ENCODE measurements around the gene C19orf73.
A peak's percentile ranks its signal among the peaks of the same experiment; 100 is the strongest.

C19orf73 gene

GRCh38 chr19:49101160-49101559 lies 17.8 kb downstream of the C19orf73 start:
- DNase-seq (ENCODE audit: low spot score), result no peak

- DNase-seq (ENCODE audit: low spot score), result no peak
These were observed 20.1 kb downstream of the C19orf73 start for GRCh38 chr19:49098795-49099194.

GRCh38 chr19:49097453-49098288 lies 21.3 kb downstream of the C19orf73 start:
- DNase-seq (ENCODE audit: low spot score), result peak; percentile 91

- no peak for DNase-seq (ENCODE audit: low spot score)
These were observed 24.1 kb downstream of the C19orf73 start for GRCh38 chr19:49094505-49095482.

GRCh38 chr19:49092686-49093085 lies 26.3 kb downstream of the C19orf73 start:
- no peak for DNase-seq (ENCODE audit: low spot score)

GRCh38 chr19:49091391-49092038 lies 27.4 kb downstream of the C19orf73 start:
- no peak for DNase-seq (ENCODE audit: low spot score)

- DNase-seq (ENCODE audit: low spot score), result no peak
These were observed 32.6 kb downstream of the C19orf73 start for GRCh38 chr19:49086296-49086695.

- DNase-seq (ENCODE audit: low spot score), result no peak
These were observed 33.1 kb downstream of the C19orf73 start for GRCh38 chr19:49085868-49086232.

- peak; percentile 99 for DNase-seq (ENCODE audit: low spot score)
These were observed 33.7 kb downstream of the C19orf73 start, which contains the start of gene SNRNP70 for GRCh38 chr19:49085020-49085867. Gene SNRNP70 (plus strand): TSS chr19:49085451. CDS start chr19:49086415, 964 bp downstream.

- no peak for DNase-seq (ENCODE audit: low spot score)
These were observed 34.5 kb downstream of the C19orf73 start for GRCh38 chr19:49084206-49085019.

- DNase-seq (ENCODE audit: low spot score), result no peak
These were observed 37.7 kb downstream of the C19orf73 start for GRCh38 chr19:49081273-49081672.

GRCh38 chr19:49080392-49080791 lies 38.6 kb downstream of the C19orf73 start:
- DNase-seq (ENCODE audit: low spot score), result no peak

- DNase-seq (ENCODE audit: low spot score), result peak; percentile 31
These were observed 44.1 kb downstream of the C19orf73 start for GRCh38 chr19:49074869-49075268.

- DNase-seq (ENCODE audit: low spot score), result peak; percentile 35
These were observed 45.2 kb downstream of the C19orf73 start for GRCh38 chr19:49073514-49074378.

GRCh38 chr19:49071860-49072547 lies 46.9 kb downstream of the C19orf73 start:
- no peak for DNase-seq (ENCODE audit: low spot score)

- no peak for DNase-seq (ENCODE audit: low spot score)
These were observed 48.5 kb downstream of the C19orf73 start for GRCh38 chr19:49070416-49070815.

GRCh38 chr19:49069026-49069425 lies 49.9 kb downstream of the C19orf73 start:
- no peak for DNase-seq (ENCODE audit: low spot score)
